Stomach (tissue), 4 donors: Measurements from ENCODE around the gene WSCD1.

Source experiments
- CTCF ChIP-seq, 7 experiments: fragments of 450-650 bp in 4 of 7; fragments of 200-600 bp in 3 of 7; sonication (generic) in 3 of 7; IDR thresholded peaks; one replicate each; pipeline ENCODE4 v1.5.1; 2016 to 2019; ENCODE audit warnings: antibody characterized with exemption in 7 of 7, control low read depth in 2 of 7, mild to moderate bottlenecking in 1 of 7
- EP300 ChIP-seq: sonication (generic); formaldehyde crosslinking; IDR thresholded peaks from one replicate; pipeline ENCODE4 v1.6.1; 2017; ENCODE audit warnings: antibody characterized with exemption

GRCh38 chr17:6056104-6056503, 14.1 kb upstream of the WSCD1 start:
- no peak for TF ChIP-seq CTCF (IDR thresholded peaks at IDR 0.05)
- TF ChIP-seq EP300 = no peak
